Upper lobe of left lung (tissue), 4 donors: ENCODE measurements around the gene ABCA6.

Experiments
- POLR2AphosphoS5 ChIP-seq, 2 donors: sonication (generic); formaldehyde crosslinking; IDR thresholded peaks; one replicate each; pipeline ENCODE4 v1.5.1; 2017; ENCODE audit warnings: antibody characterized with exemption in 2 of 2
- TF ChIP-seq, protein P1 (sequence below), 6 experiments: fragments of 450-650 bp in 4 of 6; fragments of 200-600 bp in 2 of 6; sonication (generic) in 2 of 6; IDR thresholded peaks; one replicate each; pipeline ENCODE4 v1.5.1; 2016 to 2019; ENCODE audit warnings: antibody characterized with exemption in 6 of 6

DNA sequence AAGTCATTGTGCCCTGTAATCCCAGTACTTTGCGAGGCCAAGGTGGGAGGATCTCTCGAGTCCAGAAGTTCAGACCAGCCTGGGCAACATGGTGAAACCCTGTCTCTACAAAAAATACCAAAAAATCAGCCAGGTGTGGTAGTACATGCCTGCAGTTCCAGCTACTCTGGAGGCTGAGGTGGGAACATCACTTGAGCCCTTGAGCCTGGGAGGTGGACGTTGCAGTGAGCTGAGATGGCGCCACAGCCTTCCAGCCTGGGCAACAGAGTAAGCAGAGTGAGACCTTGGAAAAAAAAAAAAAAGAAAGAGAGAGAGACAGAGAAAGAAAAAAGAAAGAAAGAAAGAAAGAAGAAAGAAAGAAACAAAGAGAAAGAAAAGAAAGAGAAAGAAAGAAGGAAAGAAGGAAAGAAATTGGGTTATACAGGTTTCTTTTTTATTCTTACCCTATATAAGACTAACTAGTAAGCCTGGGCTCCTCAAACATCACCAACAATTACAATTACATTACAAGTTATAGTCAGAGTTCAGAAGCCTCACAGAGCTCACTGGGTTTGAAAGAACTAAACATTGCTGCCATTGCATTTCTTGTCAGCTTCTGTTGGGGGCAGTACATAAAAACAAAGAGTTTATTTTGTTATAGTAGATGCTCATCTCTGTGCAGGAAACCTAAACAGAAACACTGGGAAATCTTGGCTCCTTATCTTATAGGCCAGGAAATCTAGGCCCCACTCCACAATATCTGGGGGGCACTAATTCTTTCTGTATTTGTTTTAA lies 74.2 kb downstream of the ABCA6 start:
- TF ChIP-seq, protein P1, sequence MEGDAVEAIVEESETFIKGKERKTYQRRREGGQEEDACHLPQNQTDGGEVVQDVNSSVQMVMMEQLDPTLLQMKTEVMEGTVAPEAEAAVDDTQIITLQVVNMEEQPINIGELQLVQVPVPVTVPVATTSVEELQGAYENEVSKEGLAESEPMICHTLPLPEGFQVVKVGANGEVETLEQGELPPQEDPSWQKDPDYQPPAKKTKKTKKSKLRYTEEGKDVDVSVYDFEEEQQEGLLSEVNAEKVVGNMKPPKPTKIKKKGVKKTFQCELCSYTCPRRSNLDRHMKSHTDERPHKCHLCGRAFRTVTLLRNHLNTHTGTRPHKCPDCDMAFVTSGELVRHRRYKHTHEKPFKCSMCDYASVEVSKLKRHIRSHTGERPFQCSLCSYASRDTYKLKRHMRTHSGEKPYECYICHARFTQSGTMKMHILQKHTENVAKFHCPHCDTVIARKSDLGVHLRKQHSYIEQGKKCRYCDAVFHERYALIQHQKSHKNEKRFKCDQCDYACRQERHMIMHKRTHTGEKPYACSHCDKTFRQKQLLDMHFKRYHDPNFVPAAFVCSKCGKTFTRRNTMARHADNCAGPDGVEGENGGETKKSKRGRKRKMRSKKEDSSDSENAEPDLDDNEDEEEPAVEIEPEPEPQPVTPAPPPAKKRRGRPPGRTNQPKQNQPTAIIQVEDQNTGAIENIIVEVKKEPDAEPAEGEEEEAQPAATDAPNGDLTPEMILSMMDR (IDR thresholded peaks at IDR 0.05) = no peak
- no peak for TF ChIP-seq POLR2AphosphoS5 (IDR thresholded peaks at IDR 0.05)
